ENCODE results near the gene CCK.
A peak's percentile ranks its signal among the peaks of the same experiment; 100 is the strongest.

Gene CCK

GRCh38 chr3:42267878-42268277 is 1.9 kb upstream of the CCK start:
- DNase-seq (ENCODE audit: low spot score): no peak

- no peak for DNase-seq (ENCODE audit: low spot score)
These were observed 660 bp downstream of the CCK start for GRCh38 chr3:42265059-42265991.

- DNase-seq (ENCODE audit: low spot score): no peak
These were observed 1.5 kb downstream of the CCK start for GRCh38 chr3:42264399-42265058.

GRCh38 chr3:42263354-42264346 is 2.3 kb downstream of the CCK start:
- no peak for DNase-seq (ENCODE audit: low spot score)

- DNase-seq (ENCODE audit: low spot score): no peak
These were observed 3.5 kb downstream of the CCK start for GRCh38 chr3:42262525-42262924.

- no peak for DNase-seq (ENCODE audit: low spot score)
These were observed 9.0 kb downstream of the CCK start for GRCh38 chr3:42257007-42257406.

GRCh38 chr3:42256135-42256819 is 9.7 kb downstream of the CCK start:
- DNase-seq (ENCODE audit: low spot score): peak; percentile 10

- DNase-seq (ENCODE audit: low spot score): no peak
These were observed 11.4 kb downstream of the CCK start for GRCh38 chr3:42254566-42254965.

GRCh38 chr3:42250761-42251160 is 15.2 kb downstream of the CCK start:
- DNase-seq (ENCODE audit: low spot score): no peak

GRCh38 chr3:42247576-42248027 is 18.4 kb downstream of the CCK start:
- DNase-seq (ENCODE audit: low spot score): peak; percentile 28

- no peak for DNase-seq (ENCODE audit: low spot score)
These were observed 19.9 kb downstream of the CCK start for GRCh38 chr3:42246091-42246490.

GRCh38 chr3:42236611-42237010 is 29.4 kb downstream of the CCK start:
- DNase-seq (ENCODE audit: low spot score): no peak

- DNase-seq (ENCODE audit: low spot score): no peak
These were observed 30.5 kb downstream of the CCK start for GRCh38 chr3:42235532-42235931.

GRCh38 chr3:42230860-42231259 is 35.1 kb downstream of the CCK start:
- no peak for DNase-seq (ENCODE audit: low spot score)

- peak; percentile 45 for DNase-seq (ENCODE audit: low spot score)
These were observed 35.9 kb downstream of the CCK start for GRCh38 chr3:42229942-42230688.

GRCh38 chr3:42229266-42229941 is 36.6 kb downstream of the CCK start:
- no peak for DNase-seq (ENCODE audit: low spot score)

GRCh38 chr3:42228796-42229195 is 37.2 kb downstream of the CCK start:
- DNase-seq (ENCODE audit: low spot score): no peak

- DNase-seq (ENCODE audit: low spot score): no peak
These were observed 39.2 kb downstream of the CCK start for GRCh38 chr3:42226470-42227425.
